HEK293 (cell line): ENCODE data around the gene TGM6.

Source experiments
- BCL11B ChIP-seq: fragments of 450-650 bp; formaldehyde crosslinking; IDR thresholded peaks from 2 replicates; pipeline ENCODE4 v1.5.1; 2016; ENCODE audit warnings: low read depth, missing biosample characterization, missing genetic modification characterization
- GLI4 ChIP-seq: fragments of 450-650 bp; formaldehyde crosslinking; IDR thresholded peaks from 2 replicates; pipeline ENCODE4 v1.5.1; 2016; ENCODE audit warnings: missing biosample characterization, missing genetic modification characterization
- KLF8 ChIP-seq: fragments of 450-650 bp; formaldehyde crosslinking; IDR thresholded peaks from 2 replicates; pipeline ENCODE4 v1.5.1; 2016; ENCODE audit warnings: missing biosample characterization, missing genetic modification characterization
- OSR2 ChIP-seq: fragments of 450-650 bp; formaldehyde crosslinking; IDR thresholded peaks from 2 replicates; pipeline ENCODE4 v1.5.1; 2016; ENCODE audit warnings: missing biosample characterization, missing genetic modification characterization
- ZNF132 ChIP-seq: fragments of 450-650 bp; formaldehyde crosslinking; IDR thresholded peaks from 2 replicates; pipeline ENCODE4 v1.5.1; 2017; ENCODE audit warnings: missing biosample characterization, missing genetic modification characterization, borderline replicate concordance
- ZNF138 ChIP-seq: fragments of 450-650 bp; formaldehyde crosslinking; IDR thresholded peaks from 2 replicates; pipeline ENCODE4 v1.5.1; 2016; ENCODE audit warnings: missing biosample characterization, missing genetic modification characterization, borderline replicate concordance
- ZNF211 ChIP-seq: fragments of 450-650 bp; formaldehyde crosslinking; IDR thresholded peaks from 2 replicates; pipeline ENCODE4 v1.5.1; 2016; ENCODE audit warnings: low read depth, missing biosample characterization, missing genetic modification characterization
- ZNF23 ChIP-seq: fragments of 450-650 bp; formaldehyde crosslinking; IDR thresholded peaks from 2 replicates; pipeline ENCODE4 v1.5.1; 2016; ENCODE audit warnings: missing biosample characterization, missing genetic modification characterization, borderline replicate concordance
- ZNF274 ChIP-seq, 2 experiments: fragments of 200-500 bp in 1 of 2; fragments of 450-650 bp in 1 of 2; sonication (Bioruptor generic) in 1 of 2; formaldehyde crosslinking in 1 of 2; IDR thresholded peaks; 2 replicates each; pipeline versions ENCODE4 v1.5.1 to v1.6.1; 2014 to 2016; ENCODE audit warnings: borderline replicate concordance in 1 of 2, inconsistent platforms in 1 of 2, low read length in 1 of 2, missing biosample characterization in 1 of 2, missing genetic modification characterization in 1 of 2
- ZNF404 ChIP-seq: fragments of 450-650 bp; formaldehyde crosslinking; IDR thresholded peaks from 2 replicates; pipeline ENCODE4 v1.5.1; 2017; ENCODE audit warnings: missing biosample characterization, missing genetic modification characterization
- ZNF521 ChIP-seq: fragments of 450-650 bp; formaldehyde crosslinking; IDR thresholded peaks from 2 replicates; pipeline ENCODE4 v1.5.1; 2017; ENCODE audit warnings: missing biosample characterization, mild to moderate bottlenecking, missing genetic modification characterization
- ZNF560 ChIP-seq: fragments of 450-650 bp; formaldehyde crosslinking; IDR thresholded peaks from 2 replicates; pipeline ENCODE4 v1.5.1; 2017; ENCODE audit warnings: missing biosample characterization, missing genetic modification characterization, borderline replicate concordance
- ZNF561 ChIP-seq: fragments of 450-650 bp; IDR thresholded peaks from 2 replicates; pipeline ENCODE4 v1.5.1; 2018; ENCODE audit warnings: missing biosample characterization, missing genetic modification characterization, borderline replicate concordance
- ZNF571 ChIP-seq: fragments of 450-650 bp; formaldehyde crosslinking; IDR thresholded peaks from 2 replicates; pipeline ENCODE4 v1.5.0; 2017; ENCODE audit warnings: missing biosample characterization, missing genetic modification characterization
- ZNF600 ChIP-seq: fragments of 450-650 bp; formaldehyde crosslinking; IDR thresholded peaks from 2 replicates; pipeline ENCODE4 v1.5.1; 2016; ENCODE audit warnings: missing biosample characterization, missing genetic modification characterization
- ZNF626 ChIP-seq: fragments of 450-650 bp; sonication (Bioruptor Pico); formaldehyde crosslinking; IDR thresholded peaks from 2 replicates; pipeline ENCODE4 v1.5.1; 2018; ENCODE audit warnings: missing biosample characterization, missing genetic modification characterization, inconsistent platforms
- ZNF664 ChIP-seq: fragments of 450-650 bp; formaldehyde crosslinking; IDR thresholded peaks from 2 replicates; pipeline ENCODE4 v1.5.1; 2016; ENCODE audit warnings: missing biosample characterization, missing genetic modification characterization
- ZNF76 ChIP-seq: fragments of 450-650 bp; formaldehyde crosslinking; IDR thresholded peaks from 2 replicates; pipeline ENCODE4; 2016; ENCODE audit warnings: low read depth, missing biosample characterization, missing genetic modification characterization, borderline replicate concordance
- ZNF777 ChIP-seq: fragments of 450-650 bp; formaldehyde crosslinking; IDR thresholded peaks from 2 replicates; pipeline ENCODE4 v1.5.1; 2017; ENCODE audit warnings: missing biosample characterization, missing genetic modification characterization, borderline replicate concordance
- TF ChIP-seq, protein P1 (sequence below): fragments of 450-650 bp; formaldehyde crosslinking; IDR thresholded peaks from 2 replicates; pipeline ENCODE4 v1.5.1; 2016; ENCODE audit warnings: missing biosample characterization, missing genetic modification characterization
- TF ChIP-seq, protein P2 (sequence below): fragments of 450-650 bp; formaldehyde crosslinking; IDR thresholded peaks from 2 replicates; pipeline ENCODE4 v1.5.1; 2016; ENCODE audit warnings: missing biosample characterization, missing genetic modification characterization, low read depth
- TF ChIP-seq, protein P3 (sequence below): fragments of 450-650 bp; formaldehyde crosslinking; IDR thresholded peaks from 2 replicates; pipeline ENCODE4 v1.5.1; 2016; ENCODE audit warnings: missing biosample characterization, missing genetic modification characterization
- TF ChIP-seq, protein P4 (sequence below): fragments of 450-650 bp; formaldehyde crosslinking; IDR thresholded peaks from 2 replicates; pipeline ENCODE4 v1.5.1; 2016; ENCODE audit warnings: missing biosample characterization, missing genetic modification characterization
- TF ChIP-seq, protein P5 (sequence below): fragments of 450-650 bp; formaldehyde crosslinking; IDR thresholded peaks from 2 replicates; pipeline ENCODE4 v1.5.1; 2017; ENCODE audit warnings: missing biosample characterization, missing genetic modification characterization
- TF ChIP-seq, protein P6 (sequence below): fragments of 450-650 bp; formaldehyde crosslinking; IDR thresholded peaks from 2 replicates; pipeline ENCODE4 v1.5.1; 2017; ENCODE audit warnings: missing biosample characterization, mild to moderate bottlenecking, missing genetic modification characterization, moderate library complexity

The TGM6 gene

DNA sequence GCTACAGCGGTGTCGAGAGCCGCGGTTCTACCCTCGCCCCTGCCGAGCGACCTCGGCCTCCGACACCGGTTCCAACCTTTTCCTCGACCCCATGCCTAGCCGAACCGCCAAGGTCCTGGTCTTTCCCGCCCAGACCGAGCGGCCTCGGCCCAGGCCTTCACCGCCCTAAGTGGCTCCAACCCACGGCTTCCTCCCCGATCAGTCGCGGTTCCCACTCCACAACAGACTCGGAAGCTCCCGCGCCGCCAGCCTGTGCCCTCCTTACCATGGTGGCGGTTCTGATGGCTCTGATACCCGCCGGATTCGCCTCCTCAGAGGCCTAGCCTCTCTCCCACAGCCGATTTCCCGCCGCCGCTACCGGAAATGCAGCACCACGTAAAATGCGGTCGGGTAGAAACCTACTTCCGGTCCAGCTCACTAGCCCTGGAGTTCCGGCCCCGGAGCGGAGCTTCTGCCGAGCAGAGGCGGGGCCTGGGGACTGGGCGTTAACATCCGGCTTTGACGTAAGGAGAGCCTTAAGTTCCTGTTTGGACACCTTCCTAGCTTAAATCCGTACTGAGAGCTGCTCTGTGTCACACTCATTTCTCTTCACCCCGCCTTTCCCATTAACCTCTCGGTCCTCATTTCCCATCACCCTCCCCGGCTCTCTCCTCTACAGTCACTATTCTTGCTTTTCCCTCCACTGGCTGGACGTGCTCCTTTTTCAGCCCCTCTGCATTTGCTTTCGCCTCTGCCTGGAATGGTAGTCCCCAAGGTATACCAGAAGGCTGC, 89.9 kb downstream of the TGM6 start, which contains the start of gene SNRPB (continued):
- TF ChIP-seq, protein P1, sequence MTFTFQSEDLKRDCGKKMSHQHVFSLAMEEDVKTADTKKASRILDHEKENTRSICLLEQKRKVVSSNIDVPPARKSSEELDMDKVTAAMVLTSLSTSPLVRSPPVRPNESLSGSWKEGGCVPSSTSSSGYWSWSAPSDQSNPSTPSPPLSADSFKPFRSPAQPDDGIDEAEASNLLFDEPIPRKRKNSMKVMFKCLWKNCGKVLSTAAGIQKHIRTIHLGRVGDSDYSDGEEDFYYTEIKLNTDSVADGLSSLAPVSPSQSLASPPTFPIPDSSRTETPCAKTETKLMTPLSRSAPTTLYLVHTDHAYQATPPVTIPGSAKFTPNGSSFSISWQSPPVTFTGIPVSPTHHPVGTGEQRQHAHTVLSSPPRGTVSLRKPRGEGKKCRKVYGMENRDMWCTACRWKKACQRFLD (tag by site-specific recombination): no peak
- TF ChIP-seq ZNF132: no peak
- TF ChIP-seq, protein P2, sequence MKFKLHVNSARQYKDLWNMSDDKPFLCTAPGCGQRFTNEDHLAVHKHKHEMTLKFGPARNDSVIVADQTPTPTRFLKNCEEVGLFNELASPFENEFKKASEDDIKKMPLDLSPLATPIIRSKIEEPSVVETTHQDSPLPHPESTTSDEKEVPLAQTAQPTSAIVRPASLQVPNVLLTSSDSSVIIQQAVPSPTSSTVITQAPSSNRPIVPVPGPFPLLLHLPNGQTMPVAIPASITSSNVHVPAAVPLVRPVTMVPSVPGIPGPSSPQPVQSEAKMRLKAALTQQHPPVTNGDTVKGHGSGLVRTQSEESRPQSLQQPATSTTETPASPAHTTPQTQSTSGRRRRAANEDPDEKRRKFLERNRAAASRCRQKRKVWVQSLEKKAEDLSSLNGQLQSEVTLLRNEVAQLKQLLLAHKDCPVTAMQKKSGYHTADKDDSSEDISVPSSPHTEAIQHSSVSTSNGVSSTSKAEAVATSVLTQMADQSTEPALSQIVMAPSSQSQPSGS: no peak
- TF ChIP-seq ZNF274 (IDR thresholded peaks at IDR 0.05; ENCODE audit: low read length): no peak
- TF ChIP-seq ZNF274 (tag by site-specific recombination; IDR thresholded peaks at IDR 0.05; ENCODE audit: borderline replicate concordance): no peak
- no peak; the same call in none of the 2 replicates for TF ChIP-seq ZNF664 (tag by site-specific recombination)
- TF ChIP-seq, protein P3, sequence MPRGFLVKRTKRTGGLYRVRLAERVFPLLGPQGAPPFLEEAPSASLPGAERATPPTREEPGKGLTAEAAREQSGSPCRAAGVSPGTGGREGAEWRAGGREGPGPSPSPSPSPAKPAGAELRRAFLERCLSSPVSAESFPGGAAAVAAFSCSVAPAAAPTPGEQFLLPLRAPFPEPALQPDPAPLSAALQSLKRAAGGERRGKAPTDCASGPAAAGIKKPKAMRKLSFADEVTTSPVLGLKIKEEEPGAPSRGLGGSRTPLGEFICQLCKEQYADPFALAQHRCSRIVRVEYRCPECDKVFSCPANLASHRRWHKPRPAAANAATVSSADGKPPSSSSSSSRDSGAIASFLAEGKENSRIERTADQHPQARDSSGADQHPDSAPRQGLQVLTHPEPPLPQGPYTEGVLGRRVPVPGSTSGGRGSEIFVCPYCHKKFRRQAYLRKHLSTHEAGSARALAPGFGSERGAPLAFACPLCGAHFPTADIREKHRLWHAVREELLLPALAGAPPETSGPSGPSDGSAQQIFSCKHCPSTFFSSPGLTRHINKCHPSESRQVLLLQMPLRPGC (tag by site-specific recombination): peak; percentile 84
- TF ChIP-seq KLF8 (tag by site-specific recombination): peak; percentile 96
- TF ChIP-seq ZNF600: peak; percentile 97
- TF ChIP-seq ZNF23 (tag by site-specific recombination): no peak
- TF ChIP-seq ZNF138 (tag by site-specific recombination): peak; percentile 84; the same call in 1 of the 2 replicates
- TF ChIP-seq, protein P4, sequence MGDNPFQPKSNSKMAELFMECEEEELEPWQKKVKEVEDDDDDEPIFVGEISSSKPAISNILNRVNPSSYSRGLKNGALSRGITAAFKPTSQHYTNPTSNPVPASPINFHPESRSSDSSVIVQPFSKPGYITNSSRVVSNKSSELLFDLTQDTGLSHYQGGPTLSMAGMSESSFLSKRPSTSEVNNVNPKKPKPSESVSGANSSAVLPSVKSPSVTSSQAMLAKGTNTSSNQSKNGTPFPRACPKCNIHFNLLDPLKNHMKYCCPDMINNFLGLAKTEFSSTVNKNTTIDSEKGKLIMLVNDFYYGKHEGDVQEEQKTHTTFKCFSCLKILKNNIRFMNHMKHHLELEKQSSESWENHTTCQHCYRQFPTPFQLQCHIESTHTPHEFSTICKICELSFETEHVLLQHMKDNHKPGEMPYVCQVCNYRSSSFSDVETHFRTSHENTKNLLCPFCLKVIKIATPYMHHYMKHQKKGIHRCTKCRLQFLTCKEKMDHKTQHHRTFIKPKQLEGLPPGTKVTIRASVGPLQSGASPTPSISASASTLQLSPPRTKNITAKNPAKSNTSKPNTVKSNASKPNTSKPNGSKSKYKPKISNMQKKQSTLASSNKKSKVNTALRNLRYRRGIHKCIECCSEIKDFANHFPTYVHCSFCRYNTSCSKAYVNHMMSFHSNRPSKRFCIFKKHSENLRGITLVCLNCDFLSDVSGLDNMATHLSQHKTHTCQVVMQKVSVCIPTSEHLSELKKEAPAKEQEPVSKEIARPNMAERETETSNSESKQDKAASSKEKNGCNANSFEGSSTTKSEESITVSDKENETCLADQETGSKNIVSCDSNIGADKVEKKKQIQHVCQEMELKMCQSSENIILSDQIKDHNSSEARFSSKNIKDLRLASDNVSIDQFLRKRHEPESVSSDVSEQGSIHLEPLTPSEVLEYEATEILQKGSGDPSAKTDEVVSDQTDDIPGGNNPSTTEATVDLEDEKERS (tag by site-specific recombination): no peak
- TF ChIP-seq, protein P5, sequence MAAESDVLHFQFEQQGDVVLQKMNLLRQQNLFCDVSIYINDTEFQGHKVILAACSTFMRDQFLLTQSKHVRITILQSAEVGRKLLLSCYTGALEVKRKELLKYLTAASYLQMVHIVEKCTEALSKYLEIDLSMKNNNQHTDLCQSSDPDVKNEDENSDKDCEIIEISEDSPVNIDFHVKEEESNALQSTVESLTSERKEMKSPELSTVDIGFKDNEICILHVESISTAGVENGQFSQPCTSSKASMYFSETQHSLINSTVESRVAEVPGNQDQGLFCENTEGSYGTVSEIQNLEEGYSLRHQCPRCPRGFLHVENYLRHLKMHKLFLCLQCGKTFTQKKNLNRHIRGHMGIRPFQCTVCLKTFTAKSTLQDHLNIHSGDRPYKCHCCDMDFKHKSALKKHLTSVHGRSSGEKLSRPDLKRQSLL: peak; percentile 64; the same call in 1 of the 2 replicates
- TF ChIP-seq OSR2 (tag by site-specific recombination): no peak
- TF ChIP-seq GLI4 (tag by site-specific recombination): peak; percentile 86
- no peak for TF ChIP-seq ZNF560 (tag by site-specific recombination)
- TF ChIP-seq ZNF76: peak; percentile 93
- TF ChIP-seq, protein P6, sequence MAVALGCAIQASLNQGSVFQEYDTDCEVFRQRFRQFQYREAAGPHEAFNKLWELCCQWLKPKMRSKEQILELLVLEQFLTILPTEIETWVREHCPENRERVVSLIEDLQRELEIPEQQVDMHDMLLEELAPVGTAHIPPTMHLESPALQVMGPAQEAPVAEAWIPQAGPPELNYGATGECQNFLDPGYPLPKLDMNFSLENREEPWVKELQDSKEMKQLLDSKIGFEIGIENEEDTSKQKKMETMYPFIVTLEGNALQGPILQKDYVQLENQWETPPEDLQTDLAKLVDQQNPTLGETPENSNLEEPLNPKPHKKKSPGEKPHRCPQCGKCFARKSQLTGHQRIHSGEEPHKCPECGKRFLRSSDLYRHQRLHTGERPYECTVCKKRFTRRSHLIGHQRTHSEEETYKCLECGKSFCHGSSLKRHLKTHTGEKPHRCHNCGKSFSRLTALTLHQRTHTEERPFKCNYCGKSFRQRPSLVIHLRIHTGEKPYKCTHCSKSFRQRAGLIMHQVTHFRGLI (tag by site-specific recombination): peak; percentile 38; the same call in 1 of the 2 replicates
- TF ChIP-seq ZNF211 (tag by site-specific recombination): no peak
- TF ChIP-seq ZNF626 (tag by site-specific recombination): no peak
- no peak for TF ChIP-seq ZNF571
- no peak for TF ChIP-seq BCL11B (tag by site-specific recombination)
- TF ChIP-seq ZNF521 (tag by site-specific recombination): no peak
- no peak for TF ChIP-seq ZNF404 (tag by site-specific recombination)
- TF ChIP-seq ZNF561: peak; percentile 96
- TF ChIP-seq ZNF777 (tag by site-specific recombination): no peak; the same call in 1 of the 2 replicates
